ENCODE measurements around the gene PACRG. TPM values are rescaled to one million over a fixed set of nuclear protein-coding genes. Genes with fewer than 3 reads are reported as not detected.

PACRG gene
- total RNA-seq, 1 donor: 0.73 TPM

GRCh38 chr6:163253556-163254213 is 525.9 kb downstream of the PACRG start:
- no peak overlapping the region for H3K4me3 ChIP-seq (ENCODE audit: low read length)
- H3K27me3 ChIP-seq (ENCODE audit: insufficient read depth, low read length): no peaks in the 10 kb centered on the region
- peaks cover 7% of the 10 kb centered on the region for H3K4me1 ChIP-seq (ENCODE audit: insufficient read depth, low read length)
- H3K9me3 ChIP-seq (ENCODE audit: low read depth, low read length): no peaks in the 10 kb centered on the region

- Histone ChIP-seq H3K4me3 (ENCODE audit: low read length) (no peak overlapping the region), H3K9me3 (ENCODE audit: low read depth, low read length) (no peaks in the 10 kb centered on the region), H3K4me1 (ENCODE audit: insufficient read depth, low read length) (peaks cover 6% of the 10 kb centered on the region), H3K27me3 (ENCODE audit: insufficient read depth, low read length) (no peaks in the 10 kb centered on the region)
Observed at GRCh38 chr6:163254341-163254835, 526.6 kb downstream of the PACRG start.

GRCh38 chr6:163255265-163255664 is 527.5 kb downstream of the PACRG start:
- H3K9me3 ChIP-seq (ENCODE audit: low read depth, low read length): no peaks in the 10 kb centered on the region
- no peak overlapping the region for H3K4me3 ChIP-seq (ENCODE audit: low read length)

GRCh38 chr6:163259689-163260088 is 531.9 kb downstream of the PACRG start:
- no peaks in the 10 kb centered on the region for H3K27me3 ChIP-seq (ENCODE audit: insufficient read depth, low read length)
- peaks cover 6% of the 10 kb centered on the region for H3K4me1 ChIP-seq (ENCODE audit: insufficient read depth, low read length)
- H3K9me3 ChIP-seq (ENCODE audit: low read depth, low read length): no peaks in the 10 kb centered on the region
- H3K4me3 ChIP-seq (ENCODE audit: low read length): no peak overlapping the region

More at GRCh38 chr6:163255265-163255664, 527.5 kb downstream of the PACRG start:
- Histone ChIP-seq H3K27me3 (ENCODE audit: insufficient read depth, low read length) (no peaks in the 10 kb centered on the region), H3K4me1 (ENCODE audit: insufficient read depth, low read length) (peaks cover under 1% of the 10 kb centered on the region)

GRCh38 chr6:163260111-163260895 is 532.5 kb downstream of the PACRG start:
- peaks cover 6% of the 10 kb centered on the region for H3K4me1 ChIP-seq (ENCODE audit: insufficient read depth, low read length)
- H3K4me3 ChIP-seq (ENCODE audit: low read length): no peak overlapping the region
- H3K9me3 ChIP-seq (ENCODE audit: low read depth, low read length): no peaks in the 10 kb centered on the region
- no peaks in the 10 kb centered on the region for H3K27me3 ChIP-seq (ENCODE audit: insufficient read depth, low read length)

GRCh38 chr6:163260911-163261310 is 533.1 kb downstream of the PACRG start:
- Histone ChIP-seq H3K27me3 (ENCODE audit: insufficient read depth, low read length) (no peaks in the 10 kb centered on the region), H3K4me1 (ENCODE audit: insufficient read depth, low read length) (peaks cover 6% of the 10 kb centered on the region), H3K4me3 (ENCODE audit: low read length) (no peak overlapping the region), H3K9me3 (ENCODE audit: low read depth, low read length) (no peaks in the 10 kb centered on the region)

- H3K4me3 ChIP-seq (ENCODE audit: low read length): no peak overlapping the region
- H3K4me1 ChIP-seq (ENCODE audit: insufficient read depth, low read length): peaks cover 6% of the 10 kb centered on the region
- H3K9me3 ChIP-seq (ENCODE audit: low read depth, low read length): no peaks in the 10 kb centered on the region
- H3K27me3 ChIP-seq (ENCODE audit: insufficient read depth, low read length): no peaks in the 10 kb centered on the region
Observed at GRCh38 chr6:163261361-163261760, 533.6 kb downstream of the PACRG start.

- Histone ChIP-seq H3K4me1 (ENCODE audit: insufficient read depth, low read length) (peaks cover 6% of the 10 kb centered on the region), H3K9me3 (ENCODE audit: low read depth, low read length) (no peaks in the 10 kb centered on the region), H3K27me3 (ENCODE audit: insufficient read depth, low read length) (no peaks in the 10 kb centered on the region), H3K4me3 (ENCODE audit: low read length) (no peak overlapping the region)
Observed at GRCh38 chr6:163262080-163262479, 534.3 kb downstream of the PACRG start.

- Histone ChIP-seq H3K4me1 (ENCODE audit: insufficient read depth, low read length) (peaks cover 6% of the 10 kb centered on the region), H3K4me3 (ENCODE audit: low read length) (no peak overlapping the region), H3K9me3 (ENCODE audit: low read depth, low read length) (no peaks in the 10 kb centered on the region), H3K27me3 (ENCODE audit: insufficient read depth, low read length) (no peaks in the 10 kb centered on the region)
Observed at GRCh38 chr6:163263196-163263595, 535.4 kb downstream of the PACRG start.

- no peak overlapping the region for H3K4me3 ChIP-seq (ENCODE audit: low read length)
- peaks cover 6% of the 10 kb centered on the region for H3K4me1 ChIP-seq (ENCODE audit: insufficient read depth, low read length)
- no peaks in the 10 kb centered on the region for H3K9me3 ChIP-seq (ENCODE audit: low read depth, low read length)
- no peaks in the 10 kb centered on the region for H3K27me3 ChIP-seq (ENCODE audit: insufficient read depth, low read length)
Observed at GRCh38 chr6:163263998-163264661, 536.4 kb downstream of the PACRG start.

GRCh38 chr6:163264662-163265035 is 536.9 kb downstream of the PACRG start:
- Histone ChIP-seq H3K27me3 (ENCODE audit: insufficient read depth, low read length) (no peaks in the 10 kb centered on the region), H3K4me3 (ENCODE audit: low read length) (no peak overlapping the region), H3K9me3 (ENCODE audit: low read depth, low read length) (no peaks in the 10 kb centered on the region), H3K4me1 (ENCODE audit: insufficient read depth, low read length) (peaks cover 6% of the 10 kb centered on the region)

- Histone ChIP-seq H3K27me3 (ENCODE audit: insufficient read depth, low read length) (no peaks in the 10 kb centered on the region), H3K4me1 (ENCODE audit: insufficient read depth, low read length) (no peaks in the 10 kb centered on the region), H3K4me3 (ENCODE audit: low read length) (no peak overlapping the region), H3K9me3 (ENCODE audit: low read depth, low read length) (no peaks in the 10 kb centered on the region)
Observed at GRCh38 chr6:163281634-163282033, 553.9 kb downstream of the PACRG start.

GRCh38 chr6:163282672-163283071 is 554.9 kb downstream of the PACRG start:
- Histone ChIP-seq H3K9me3 (ENCODE audit: low read depth, low read length) (no peaks in the 10 kb centered on the region), H3K27me3 (ENCODE audit: insufficient read depth, low read length) (no peaks in the 10 kb centered on the region), H3K4me1 (ENCODE audit: insufficient read depth, low read length) (no peaks in the 10 kb centered on the region), H3K4me3 (ENCODE audit: low read length) (no peak overlapping the region)

GRCh38 chr6:163284151-163284550 is 556.4 kb downstream of the PACRG start:
- no peak overlapping the region for H3K4me3 ChIP-seq (ENCODE audit: low read length)
- H3K9me3 ChIP-seq (ENCODE audit: low read depth, low read length): no peaks in the 10 kb centered on the region
- no peaks in the 10 kb centered on the region for H3K27me3 ChIP-seq (ENCODE audit: insufficient read depth, low read length)
- H3K4me1 ChIP-seq (ENCODE audit: insufficient read depth, low read length): no peaks in the 10 kb centered on the region

GRCh38 chr6:163285691-163286090 is 557.9 kb downstream of the PACRG start:
- no peak overlapping the region for H3K4me3 ChIP-seq (ENCODE audit: low read length)
- no peaks in the 10 kb centered on the region for H3K4me1 ChIP-seq (ENCODE audit: insufficient read depth, low read length)
- H3K9me3 ChIP-seq (ENCODE audit: low read depth, low read length): no peaks in the 10 kb centered on the region
- no peaks in the 10 kb centered on the region for H3K27me3 ChIP-seq (ENCODE audit: insufficient read depth, low read length)

Data from mononuclear cell (primary cell).